GM18868 (cell line): ENCODE measurements around the gene ACSS2.

ENCODE experiments used
- ATAC-seq: cut with Tn5 transposase; IDR thresholded peaks from one replicate; pipeline ENCODE4 v1.9.1; 2021; ENCODE audit warnings: mild to moderate bottlenecking, moderate library complexity; ENCODE audit not compliant: unreplicated experiment

Gene ACSS2

GRCh38 chr20:34971561-34972235 lies 95.3 kb downstream of the ACSS2 start:
- ATAC-seq: no peak

- no peak for ATAC-seq
These were observed 97.8 kb downstream of the ACSS2 start for GRCh38 chr20:34974246-34974645.

GRCh38 chr20:34976286-34976685 lies 99.9 kb downstream of the ACSS2 start:
- ATAC-seq: no peak
